ENCODE data around the gene ZNF473.

Gene ZNF473

DNA sequence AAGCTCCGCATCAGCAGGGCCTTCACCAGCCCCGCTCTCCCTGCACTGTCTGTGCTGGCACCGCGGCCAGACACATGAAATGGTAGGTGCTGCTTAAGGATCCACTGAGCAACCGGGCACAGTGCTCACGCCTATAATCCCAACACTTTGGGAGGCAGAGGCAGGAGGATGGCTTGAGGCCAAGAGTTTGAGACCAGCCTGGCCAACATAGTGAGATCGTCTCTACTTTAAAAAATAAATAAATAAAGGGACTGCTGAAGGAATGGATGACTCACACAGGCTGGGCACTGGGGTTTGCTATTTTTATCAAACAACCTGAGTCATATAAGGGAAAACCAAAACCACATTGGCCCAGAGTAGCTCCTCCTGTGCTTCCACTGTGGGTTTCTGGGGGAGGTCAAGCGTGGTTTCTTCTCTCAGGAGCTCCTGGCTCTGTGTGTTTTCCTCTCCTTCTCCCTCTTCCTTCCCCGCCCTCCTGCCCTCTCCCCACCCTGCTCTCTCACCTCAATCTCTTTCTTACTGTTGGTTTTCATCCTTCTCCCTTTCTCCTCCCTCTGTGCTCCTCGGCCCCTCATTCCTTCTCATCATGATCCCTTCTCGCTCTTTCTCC, 21.9 kb upstream of the ZNF473 start:
- peak; percentile 27 to 28 for DNase-seq (ENCODE audit: low read depth in 2 of 2)

DNA sequence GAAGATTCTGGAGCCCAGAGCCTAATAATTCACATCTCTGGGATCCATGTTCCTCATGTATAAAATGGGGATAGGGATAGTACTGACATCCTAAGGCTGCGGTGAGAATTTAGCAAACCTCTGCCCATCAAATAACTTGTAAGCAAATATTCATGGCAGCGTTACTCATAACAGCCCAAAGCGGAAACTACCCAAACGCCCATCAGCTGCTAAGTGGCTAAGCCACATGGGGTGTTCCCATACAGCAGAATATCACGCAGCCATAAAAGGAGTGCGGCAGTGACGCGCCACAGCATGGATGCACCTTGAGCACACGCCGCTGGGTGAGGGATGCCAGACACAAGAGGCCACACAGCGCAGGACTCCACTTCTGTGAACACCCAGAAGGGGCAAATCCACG, 20.4 kb upstream of the ZNF473 start:
- no peak for DNase-seq (ENCODE audit: low read depth in 2 of 2)

DNA sequence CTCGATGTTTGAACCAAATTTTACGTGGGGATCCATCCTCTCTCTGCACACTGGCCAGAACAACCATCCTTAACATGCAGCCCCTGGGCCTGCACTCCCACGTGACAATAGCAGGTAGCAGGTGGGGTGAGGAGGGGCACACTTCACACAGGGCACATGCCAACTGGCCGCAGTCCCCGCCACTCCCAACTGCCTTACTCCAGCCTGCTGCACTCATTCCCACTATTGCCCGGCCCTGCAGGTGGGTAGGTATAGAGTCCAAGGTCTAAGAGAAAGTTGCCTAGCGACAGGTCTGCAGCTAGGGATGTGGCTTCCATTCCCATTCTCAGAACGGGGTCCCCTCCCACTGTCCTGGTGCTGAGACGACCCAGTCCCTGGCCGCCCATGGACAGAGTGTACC, 18.6 kb upstream of the ZNF473 start:
- no peak for DNase-seq (ENCODE audit: low read depth in 2 of 2)

DNA sequence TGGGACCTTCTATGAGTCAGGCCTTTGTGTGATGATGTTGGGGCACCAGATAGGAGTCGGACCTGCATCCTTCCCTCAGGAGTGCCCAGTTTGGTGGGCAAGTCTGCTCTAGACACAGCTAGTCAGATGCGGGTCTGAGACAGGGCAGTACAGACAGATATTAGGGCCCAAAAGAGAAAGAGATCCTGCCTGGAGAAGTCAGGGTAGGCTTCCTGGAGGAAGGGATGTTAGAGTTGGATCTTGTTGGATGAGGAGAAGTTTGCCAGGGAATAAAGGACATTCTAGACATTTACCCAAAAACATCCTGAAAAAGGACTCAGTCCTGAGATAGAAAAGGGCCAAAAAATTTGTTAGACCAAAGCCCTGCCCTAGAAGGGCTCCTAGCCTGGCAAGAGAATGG, 17.9 kb upstream of the ZNF473 start:
- DNase-seq (ENCODE audit: low read depth in 2 of 2): no peak

DNA sequence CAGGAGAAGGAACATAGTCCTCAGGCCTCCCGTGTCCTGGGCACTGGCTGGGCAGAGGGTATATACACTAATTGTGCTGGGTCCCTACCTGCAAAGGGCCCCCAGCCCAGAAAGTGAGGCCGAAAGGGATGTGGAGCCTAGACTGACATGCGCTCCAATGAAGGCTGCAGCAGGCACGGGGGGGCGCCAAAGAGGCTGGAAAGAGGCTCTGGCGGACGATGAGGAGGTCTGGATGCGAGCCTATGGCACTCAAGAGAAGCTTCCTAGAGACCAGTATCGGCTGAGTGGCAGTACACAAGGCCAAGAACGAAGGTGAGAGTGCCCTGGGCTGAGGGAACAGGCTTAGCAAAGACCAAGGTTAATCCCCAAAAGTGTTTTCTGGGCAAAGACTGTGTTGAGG, 17.3 kb upstream of the ZNF473 start:
- DNase-seq (ENCODE audit: low read depth in 2 of 2): no peak

DNA sequence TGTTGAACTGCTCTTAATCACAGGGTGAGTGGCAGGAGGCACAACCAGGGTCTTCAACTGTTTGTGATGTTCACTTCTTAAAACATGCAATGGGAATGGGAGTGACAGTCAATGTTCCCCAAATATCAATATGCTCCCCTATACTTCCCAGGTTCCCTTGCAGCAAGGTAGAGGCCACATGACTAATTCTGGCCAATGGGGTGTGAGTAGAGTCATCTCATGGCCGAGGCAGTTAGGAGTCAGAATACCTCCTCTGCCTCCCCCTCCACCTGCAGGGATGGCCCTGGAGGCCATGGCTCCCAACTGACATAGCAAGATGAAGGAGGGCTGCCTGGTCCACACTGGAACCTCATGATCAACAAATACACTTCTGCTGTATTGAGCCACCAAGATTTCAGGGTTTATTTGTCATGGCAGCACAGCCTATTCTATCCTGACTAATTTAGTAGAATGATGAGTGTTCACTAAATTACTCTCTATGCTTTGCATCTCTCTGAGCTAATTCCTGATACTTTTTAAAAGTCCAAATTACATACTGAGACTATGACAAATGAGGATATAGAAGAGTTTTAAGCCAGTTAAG, 9.5 kb upstream of the ZNF473 start:
- DNase-seq (ENCODE audit: low read depth in 2 of 2): no peak

DNA sequence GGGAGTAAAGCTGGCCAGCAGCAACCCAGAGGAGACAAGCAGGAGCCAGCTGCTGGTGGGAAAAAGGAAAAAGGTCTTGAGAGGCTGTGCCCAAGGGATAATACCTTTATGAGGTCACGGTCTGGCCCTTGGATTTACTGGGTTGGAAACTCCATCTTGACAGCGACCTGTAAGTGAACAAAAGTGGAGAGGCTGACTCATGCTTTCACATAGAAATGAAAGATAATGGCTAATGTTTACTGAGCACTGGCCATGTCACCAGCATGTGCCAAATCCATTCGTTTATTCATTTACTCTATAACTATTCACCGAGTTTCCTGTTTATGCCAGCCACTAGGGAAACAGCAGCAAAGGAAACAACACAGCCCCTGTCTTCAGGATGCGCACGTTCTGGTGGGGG, 5.3 kb upstream of the ZNF473 start:
- DNase-seq (ENCODE audit: low read depth in 2 of 2): no peak

DNA sequence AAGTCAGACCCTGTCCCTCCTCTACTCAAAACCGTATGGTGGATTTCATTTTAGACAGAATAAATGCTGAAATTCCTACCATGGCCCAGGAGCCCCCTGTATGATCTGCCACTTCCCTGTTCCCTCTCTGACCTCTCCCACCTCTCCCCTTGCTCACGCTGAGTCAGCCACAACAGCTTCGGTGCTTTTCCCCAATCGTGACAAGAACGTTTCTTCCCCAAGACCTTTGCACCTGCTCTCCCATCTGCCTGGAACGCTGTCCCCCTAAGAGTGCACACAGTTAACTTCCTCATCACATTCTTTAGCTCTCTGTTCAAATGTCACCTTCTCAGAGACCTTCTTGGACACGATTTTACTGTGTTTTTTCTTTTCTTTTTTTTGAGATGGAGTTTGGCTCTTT, 3.0 kb upstream of the ZNF473 start:
- DNase-seq (ENCODE audit: low read depth in 2 of 2): no peak

DNA sequence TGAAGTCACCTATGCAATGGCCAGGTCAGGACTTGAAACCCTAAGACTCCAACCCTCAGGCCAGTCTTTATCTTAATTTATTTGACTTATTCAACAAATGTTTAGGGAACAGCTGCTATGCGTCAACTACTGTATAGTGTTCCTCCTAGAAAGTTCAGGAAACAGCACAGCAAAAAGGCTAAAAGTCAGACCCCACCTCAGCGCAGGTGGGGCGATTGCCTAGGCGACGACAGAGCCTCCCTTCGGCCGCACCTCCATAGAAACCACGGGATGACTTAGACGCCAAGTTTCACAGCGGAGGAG, 1.1 kb upstream of the ZNF473 start:
- no peak for DNase-seq (ENCODE audit: low read depth in 2 of 2)

DNA sequence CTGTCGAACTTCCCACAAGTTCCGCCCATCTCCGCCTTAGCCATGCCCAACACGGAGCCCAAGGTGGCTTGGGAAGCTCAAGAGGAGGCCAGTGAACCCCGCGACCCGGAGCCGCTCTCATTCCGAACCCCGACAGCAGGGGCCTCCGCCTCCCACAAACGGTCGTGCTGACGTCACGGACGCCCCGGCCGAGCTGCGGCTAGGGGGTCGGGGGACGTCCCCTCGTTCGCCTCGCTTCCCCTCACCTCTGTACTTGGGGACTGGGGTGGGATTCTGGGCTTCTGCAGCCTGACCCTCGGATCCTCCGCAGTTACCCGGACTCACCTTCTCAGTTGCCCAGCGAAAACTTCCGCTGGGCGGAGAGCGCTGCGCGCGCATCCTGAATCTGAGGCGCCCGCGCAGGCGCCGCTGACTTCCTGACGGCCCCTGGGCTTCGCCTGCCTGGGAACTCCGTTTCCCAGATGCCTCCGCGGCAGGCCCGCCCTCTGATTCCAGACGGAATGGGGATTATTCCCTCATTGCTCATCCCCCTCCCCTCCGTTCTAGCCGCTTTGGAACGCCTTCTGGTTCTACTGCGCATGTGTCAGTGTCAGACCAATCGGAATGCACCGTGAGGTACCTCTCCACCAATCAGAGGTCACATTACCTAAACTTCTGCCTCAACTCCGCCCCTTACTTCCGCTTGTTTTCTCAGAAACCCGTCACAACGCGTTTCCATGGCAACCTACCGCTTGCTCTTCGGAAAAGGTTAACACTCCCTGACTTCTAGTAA, 597 bp upstream of the ZNF473 start, which contains the start of gene VRK3:
Gene VRK3, minus strand, starts transcription at position 351 of the 772 bp plus-strand sequence. CDS start 9,210 bp downstream, outside the sequence.
- peak; percentile 97 to 99 for DNase-seq (ENCODE audit: low read depth in 2 of 2)

DNA sequence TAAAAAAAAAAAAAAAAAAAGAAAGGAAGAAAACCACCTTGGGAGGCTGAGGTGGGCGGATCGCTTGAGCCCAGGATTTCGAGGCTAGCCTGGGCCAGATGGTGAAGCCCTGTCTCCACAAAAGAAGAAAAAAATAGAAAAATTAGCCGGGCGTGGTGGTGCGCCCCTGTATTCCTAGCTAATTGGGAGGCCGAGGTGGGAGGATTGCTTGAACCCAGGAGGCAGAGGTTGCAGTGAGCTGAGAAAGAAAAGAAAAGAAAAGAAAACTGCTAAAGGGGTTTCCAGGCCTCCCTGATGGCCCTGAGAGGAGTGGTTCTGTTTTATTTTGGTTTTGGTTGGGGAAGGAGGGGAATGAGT, 723 bp downstream of the ZNF473 start:
- DNase-seq (ENCODE audit: low read depth in 2 of 2): no peak

DNA sequence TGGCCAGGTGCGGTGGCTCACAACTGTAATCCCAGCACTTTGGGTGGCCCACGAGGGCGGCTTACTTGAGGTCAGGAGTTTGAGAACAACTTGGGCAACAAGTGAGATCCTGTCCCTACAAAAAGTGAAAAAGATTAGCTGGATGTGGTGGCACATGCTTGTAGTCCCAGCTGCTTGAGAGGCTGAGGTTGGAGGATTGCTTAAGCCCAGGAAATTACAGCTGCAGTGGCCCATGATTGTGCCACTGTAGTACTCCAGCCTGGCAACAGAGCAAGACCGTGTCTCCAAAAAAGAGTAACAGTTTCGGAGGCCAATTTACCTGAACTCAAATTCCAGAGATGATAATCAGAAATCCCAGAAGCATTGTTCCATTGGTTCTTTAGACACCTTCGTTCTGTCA, 4.4 kb downstream of the ZNF473 start:
- DNase-seq (ENCODE audit: low read depth in 2 of 2): no peak

DNA sequence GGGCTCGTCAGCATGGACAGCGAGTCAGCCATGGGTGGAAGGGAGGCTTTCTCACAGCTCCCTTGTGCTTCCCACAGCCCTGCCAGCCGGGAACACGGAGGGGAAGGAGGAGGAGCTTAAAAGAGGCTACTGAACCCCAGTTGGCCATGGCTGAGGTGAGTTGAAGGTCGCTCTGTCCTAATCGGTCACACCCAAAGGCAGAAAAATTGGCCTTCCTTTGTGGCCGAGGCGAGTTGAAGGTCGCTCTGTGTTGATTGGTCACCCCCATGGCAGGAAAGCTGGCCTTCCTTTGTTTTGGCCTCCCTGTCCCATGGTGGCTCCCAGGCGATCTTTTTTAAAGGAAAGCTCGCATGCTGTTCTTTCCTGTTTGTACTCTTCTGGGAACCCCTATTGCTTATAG, 5.1 kb downstream of the ZNF473 start:
- DNase-seq (ENCODE audit: low read depth in 2 of 2): no peak

DNA sequence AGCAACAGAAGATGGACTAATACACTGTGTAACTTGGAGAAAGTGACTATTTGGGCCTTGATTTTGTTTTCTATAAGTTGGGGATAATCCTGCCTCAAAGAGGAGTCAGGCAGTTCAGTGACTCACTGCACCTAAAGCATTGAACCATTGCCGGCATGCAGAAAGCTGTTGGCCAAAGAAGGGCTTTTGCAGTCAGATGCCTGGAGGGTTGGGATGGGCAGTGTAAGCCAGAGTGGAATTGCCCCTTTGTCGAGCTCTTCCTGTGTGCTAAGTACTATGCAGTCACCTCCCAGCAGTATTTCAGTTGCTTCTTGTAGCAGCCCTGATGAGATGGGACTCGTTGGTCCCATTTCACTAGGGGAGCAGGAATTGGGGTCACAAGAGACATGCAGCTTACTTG, 11.1 kb downstream of the ZNF473 start:
- no peak for DNase-seq (ENCODE audit: low read depth in 2 of 2)

DNA sequence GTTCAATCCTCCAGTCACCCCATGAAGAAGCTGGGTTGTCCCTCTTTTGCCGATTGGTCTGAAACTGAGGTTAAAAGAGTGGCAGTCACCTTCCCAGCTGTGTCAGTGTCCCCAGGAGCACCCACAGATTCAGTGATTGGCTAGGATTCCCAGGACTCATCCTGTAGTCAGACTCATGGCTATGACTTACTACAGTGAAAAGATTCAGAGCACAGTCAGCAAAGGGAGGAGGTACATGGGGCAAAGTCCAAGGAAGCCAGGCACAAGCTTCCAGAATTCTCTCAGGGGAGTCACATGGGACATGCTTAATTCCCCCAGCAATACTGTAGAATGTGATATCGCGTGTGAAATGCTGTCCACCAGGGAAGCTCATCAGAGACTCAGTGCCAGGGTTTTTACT, 14.2 kb downstream of the ZNF473 start:
- DNase-seq (ENCODE audit: low read depth in 2 of 2): no peak

DNA sequence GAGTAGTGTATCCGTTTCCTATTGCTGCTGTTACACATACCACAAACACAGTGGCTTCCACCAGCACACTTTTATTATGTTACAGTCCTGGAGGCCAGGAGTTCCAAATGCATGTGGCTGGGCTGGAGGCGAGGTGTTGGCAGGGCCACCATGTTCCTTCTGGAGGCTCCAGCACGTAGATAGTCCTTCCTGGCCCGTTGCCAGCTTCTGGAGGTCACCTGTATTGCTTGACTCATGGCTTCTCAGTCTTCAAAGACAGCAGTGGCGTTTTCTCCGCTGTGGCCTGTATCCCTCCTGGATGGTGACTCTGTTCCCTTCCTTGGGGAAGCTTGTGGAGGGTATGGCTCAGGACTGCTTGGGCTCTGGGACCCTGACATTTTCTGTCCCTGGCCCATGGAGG, 15.2 kb downstream of the ZNF473 start:
- DNase-seq (ENCODE audit: low read depth in 2 of 2): no peak

DNA sequence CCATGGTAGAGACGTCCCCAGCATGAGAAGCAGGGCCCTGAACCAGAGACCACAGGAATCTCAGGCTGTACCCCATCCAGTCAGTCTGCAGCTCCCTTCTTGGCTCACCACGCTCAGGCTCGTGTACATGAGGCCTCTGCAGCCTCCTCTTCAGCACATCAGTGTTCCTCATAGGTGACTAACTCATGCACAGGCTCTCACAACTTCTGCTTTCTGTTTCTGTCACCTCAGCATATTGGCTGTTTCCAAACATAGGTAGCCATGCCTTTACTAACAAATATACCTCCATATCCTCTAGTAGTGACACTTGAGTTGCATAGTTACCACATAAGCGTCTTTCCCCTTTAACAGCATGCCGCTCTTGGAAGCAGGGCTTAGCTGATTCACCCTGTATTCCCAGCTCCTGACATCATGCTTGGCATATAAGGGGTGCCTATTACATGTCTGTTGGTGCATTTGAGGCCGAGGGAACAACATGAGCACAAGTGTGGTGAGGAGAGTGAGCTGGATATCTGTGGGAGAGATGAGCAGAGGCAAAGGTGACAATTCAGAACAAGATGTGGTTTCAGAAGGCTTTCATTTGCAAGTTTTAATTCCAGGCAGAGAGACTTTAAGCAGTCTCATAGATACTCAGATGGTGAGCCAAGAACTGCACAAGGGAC, 16.7 kb downstream of the ZNF473 start:
- no peak for DNase-seq (ENCODE audit: low read depth in 2 of 2)

DNA sequence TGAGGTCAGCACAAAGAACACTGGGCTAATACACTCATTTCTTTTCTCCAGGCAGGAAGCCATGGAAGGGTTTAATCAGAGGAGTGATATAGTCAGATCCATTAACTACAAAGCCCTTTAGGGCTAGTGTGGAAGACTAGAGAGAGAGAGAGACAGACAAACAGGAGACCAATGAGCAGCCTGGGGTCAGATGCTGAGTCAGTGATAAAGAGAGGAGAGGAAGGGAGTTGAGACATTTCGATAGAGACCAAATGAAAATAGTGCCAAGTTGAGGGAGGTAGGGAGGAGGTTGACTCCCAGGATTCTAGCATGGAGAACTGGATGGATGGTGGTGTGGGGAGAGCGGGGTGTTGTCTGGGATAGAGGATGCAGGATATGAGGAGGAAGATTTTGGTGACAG, 18.2 kb downstream of the ZNF473 start:
- no peak for DNase-seq (ENCODE audit: low read depth in 2 of 2)

DNA sequence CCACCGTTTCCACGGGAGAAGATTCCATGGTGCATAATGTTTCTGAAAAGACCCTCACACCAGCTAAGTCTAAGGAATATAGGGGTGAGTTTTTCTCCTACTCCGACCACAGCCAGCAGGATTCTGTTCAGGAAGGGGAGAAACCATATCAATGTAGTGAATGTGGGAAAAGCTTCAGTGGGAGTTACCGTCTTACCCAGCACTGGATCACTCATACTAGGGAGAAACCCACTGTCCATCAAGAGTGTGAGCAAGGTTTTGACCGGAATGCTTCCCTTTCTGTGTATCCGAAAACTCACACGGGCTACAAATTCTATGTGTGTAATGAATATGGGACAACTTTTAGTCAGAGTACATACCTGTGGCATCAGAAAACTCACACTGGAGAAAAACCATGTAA, 19.1 kb downstream of the ZNF473 start:
- no peak for DNase-seq (ENCODE audit: low read depth in 2 of 2)

DNA sequence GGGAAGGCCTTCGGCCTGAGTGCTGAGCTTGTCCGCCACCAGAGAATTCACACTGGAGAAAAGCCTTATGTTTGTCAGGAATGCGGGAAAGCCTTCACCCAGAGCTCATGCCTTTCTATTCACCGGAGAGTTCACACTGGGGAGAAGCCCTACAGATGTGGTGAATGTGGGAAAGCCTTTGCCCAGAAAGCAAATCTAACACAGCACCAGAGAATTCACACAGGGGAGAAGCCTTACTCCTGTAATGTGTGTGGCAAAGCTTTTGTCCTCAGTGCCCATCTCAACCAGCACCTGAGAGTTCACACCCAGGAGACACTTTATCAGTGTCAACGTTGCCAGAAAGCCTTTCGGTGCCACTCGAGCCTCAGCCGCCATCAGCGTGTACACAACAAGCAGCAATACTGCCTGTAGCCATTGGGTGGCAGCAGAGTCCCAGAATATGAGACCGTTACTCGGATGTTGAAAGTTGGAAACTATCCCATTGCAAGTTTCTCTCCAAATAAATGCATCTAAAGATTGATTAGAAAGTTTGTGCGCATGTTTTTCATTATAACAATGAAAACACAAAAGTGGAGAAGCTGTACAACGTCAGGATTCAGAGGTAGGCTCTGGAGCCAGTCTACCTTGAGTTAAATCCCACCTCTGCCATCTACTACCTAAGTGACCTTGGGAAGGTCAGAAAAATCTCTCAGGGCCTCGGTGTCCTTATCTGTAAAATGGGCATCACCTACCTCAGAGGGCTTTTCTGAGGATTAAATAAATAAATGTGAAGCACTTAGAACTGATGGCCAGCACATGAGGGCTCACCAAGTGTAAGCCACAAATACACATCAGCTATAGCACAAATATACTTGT, 21.1 kb downstream of the ZNF473 start:
- peak; percentile 20 to 28 for DNase-seq (ENCODE audit: low read depth in 2 of 2)

DNA sequence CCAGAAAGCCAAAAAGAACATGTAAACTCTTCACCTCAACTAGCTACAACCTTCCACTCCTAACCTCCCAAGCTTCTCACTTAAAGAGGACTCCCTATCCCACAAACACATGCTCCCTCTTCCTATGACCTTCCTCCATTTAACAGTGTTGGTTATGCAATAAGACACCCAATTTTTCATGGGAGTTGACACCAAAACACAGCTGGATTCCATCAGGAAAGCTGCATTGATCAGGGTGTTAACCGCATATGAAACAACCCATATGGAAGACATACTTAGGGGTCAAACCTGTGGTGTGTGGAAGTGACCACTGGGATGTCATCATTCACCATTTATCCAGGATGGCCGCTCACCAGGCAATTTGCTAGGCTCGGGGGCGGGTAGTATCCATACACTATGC, 21.9 kb downstream of the ZNF473 start:
- no peak for DNase-seq (ENCODE audit: low read depth in 2 of 2)
